Common myeloid progenitor, CD34-positive (primary cell): ENCODE results near the gene PCED1B.
"Not testable (repeated sequence)": the region's sequence is repeated elsewhere in the genome, so short reads cannot be mapped to it uniquely, and the experiment has no call there.

Experiments
- CTCF ChIA-PET: fragments of 350-600 bp; sonication (Branson Sonifier 250); formaldehyde crosslinking; loops from one replicate; lab custom pipeline; 2021; ENCODE audit warnings: antibody characterized with exemption; lab: Charles Lee
- POLR2A ChIA-PET: fragments of 350-600 bp; sonication (Branson Sonifier 250); formaldehyde crosslinking; loops from one replicate; lab custom pipeline; 2021; ENCODE audit warnings: antibody characterized with exemption; lab: Charles Lee
- DNase-seq, 3 donors: peaks; one replicate each; pipeline versions ENCODE4 v3.0.0 to v3.0.0-alpha.2; 2013
- H3K27ac ChIP-seq, 2 experiments: 1 replicate in 1 of 2; 2 replicates in 1 of 2; pipeline ENCODE4 v1.7.0; 2013; ENCODE audit warnings: inconsistent platforms in 2 of 2, low read length in 2 of 2, mild to moderate bottlenecking in 2 of 2, low read depth in 1 of 2, moderate library complexity in 1 of 2; ENCODE audit not compliant: severe bottlenecking in 2 of 2, insufficient read depth in 1 of 2, poor library complexity in 1 of 2
- H3K27me3 ChIP-seq, 5 experiments: replicated peaks in 2 of 5; 1 replicate in 3 of 5; 2 replicates in 2 of 5; pipeline versions ENCODE4 v1.6.1 to v1.7.0; 2013; ENCODE audit warnings: low read length in 4 of 5, mild to moderate bottlenecking in 2 of 5, moderate library complexity in 2 of 5, inconsistent platforms in 1 of 5; ENCODE audit not compliant: insufficient read depth in 5 of 5, control insufficient read depth in 4 of 5
- H3K36me3 ChIP-seq, 4 experiments: 1 replicate in 2 of 4; 2 replicates in 2 of 4; pipeline versions ENCODE4 v1.6.1 to v1.7.0; 2013; ENCODE audit warnings: low read length in 3 of 4, control low read depth in 1 of 4, mild to moderate bottlenecking in 1 of 4; ENCODE audit not compliant: control insufficient read depth in 4 of 4, insufficient read depth in 4 of 4
- H3K4me1 ChIP-seq, 4 experiments: 1 replicate in 3 of 4; 2 replicates in 1 of 4; pipeline versions ENCODE4 v1.6.1 to v1.7.1; 2013; ENCODE audit warnings: low read length in 3 of 4, mild to moderate bottlenecking in 3 of 4, control low read depth in 1 of 4, inconsistent platforms in 1 of 4, moderate library complexity in 1 of 4; ENCODE audit not compliant: control insufficient read depth in 4 of 4, insufficient read depth in 4 of 4; ENCODE audit errors: control extremely low read depth in 1 of 4
- H3K4me3 ChIP-seq, 7 experiments: 1 replicate in 4 of 7; 2 replicates in 3 of 7; pipeline versions ENCODE4 v1.5.1 to v1.7.0; 2013; ENCODE audit warnings: mild to moderate bottlenecking in 7 of 7, low read length in 6 of 7, moderate library complexity in 6 of 7, inconsistent platforms in 2 of 7, low read depth in 2 of 7, control low read depth in 1 of 7; ENCODE audit not compliant: insufficient read depth in 4 of 7, control insufficient read depth in 1 of 7; ENCODE audit errors: extremely low read depth in 1 of 7
- H3K9me3 ChIP-seq, 5 experiments: 1 replicate in 4 of 5; 2 replicates in 1 of 5; pipeline versions ENCODE4 v1.6.1 to v1.7.1; 2013; ENCODE audit warnings: low read length in 4 of 5, mild to moderate bottlenecking in 2 of 5, inconsistent platforms in 1 of 5, low read depth in 1 of 5, moderate library complexity in 1 of 5; ENCODE audit not compliant: control insufficient read depth in 4 of 5, insufficient read depth in 2 of 5; ENCODE audit errors: control extremely low read depth in 1 of 5
- WGBS: methylation state at CpG from one replicate; pipeline ENCODE4 v1.1.5; 2013; ENCODE audit not compliant: insufficient coverage; 5-methylcytosine and 5-hydroxymethylcytosine counted together

PCED1B gene

DNA sequence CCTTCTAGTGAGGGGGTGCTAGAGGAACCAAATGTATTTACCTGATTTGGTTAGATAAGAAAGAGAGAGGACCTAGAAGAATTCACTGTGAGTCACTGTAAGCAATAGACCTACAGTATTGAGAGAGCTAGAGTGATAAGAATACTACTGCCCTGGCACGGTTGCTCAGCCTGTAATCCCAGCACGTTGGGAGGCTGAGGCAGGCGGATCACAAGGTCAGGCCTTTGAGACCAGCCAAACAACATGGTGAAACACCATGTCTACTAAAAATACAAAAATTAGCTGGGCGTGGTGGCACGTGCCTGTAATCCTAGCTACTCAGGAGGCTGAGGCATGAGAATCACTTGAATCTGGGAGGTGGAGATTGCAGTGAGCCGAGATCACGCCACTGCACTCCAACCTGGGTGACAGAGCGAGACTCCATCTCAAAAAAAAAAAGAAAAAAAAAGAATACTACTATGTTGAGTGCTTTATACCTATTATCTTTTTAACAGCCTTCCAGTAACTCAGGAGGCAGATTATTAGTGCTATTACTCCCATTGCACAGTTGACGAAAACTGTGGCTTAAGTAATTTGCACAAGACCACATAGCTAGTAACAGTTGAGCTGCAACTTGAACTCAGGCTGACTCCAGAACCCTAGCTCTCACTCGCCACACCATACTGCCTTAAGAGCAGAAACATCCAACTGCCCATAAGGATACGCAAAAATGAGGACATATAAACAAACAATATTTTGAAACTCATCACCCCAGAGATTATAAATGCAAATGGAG lies 102.9 kb downstream of the PCED1B start:
- H3K4me1 ChIP-seq, H3K36me3 ChIP-seq, H3K27ac ChIP-seq, H3K9me3 ChIP-seq, H3K4me3 ChIP-seq, H3K27me3 ChIP-seq, CTCF ChIA-PET, DNase-seq: not testable (repeated sequence)
- WGBS, result 92% methylated on average over 3 of the region's 11 CpGs
- POLR2A ChIA-PET, result interaction anchor here (0.6 kb wide), 1 partner anchor 521 kb away, joined by 4 read pairs; no protein-coding TSS in a partner anchor

- ChIA-PET CTCF (interaction anchor here (0.8 kb wide), 1 partner anchor 13 kb away, joined by 3 read pairs; no protein-coding TSS in a partner anchor), POLR2A (no interaction called here)
- Histone ChIP-seq H3K36me3 (no peaks in the 10 kb centered on the region), H3K9me3 (no peaks in the 10 kb centered on the region), H3K27ac (no peak overlapping the region), H3K4me3 (no peak overlapping the region), H3K4me1 (peaks cover 0 to 8% (median 6%) of the 10 kb centered on the region in 4 experiments), H3K27me3 (no peaks in the 10 kb centered on the region)
- DNase-seq, result no peak
- WGBS, result 91% methylated on average over 3 of the region's 3 CpGs
Measured at GRCh38 chr12:47184229-47184628, 104.8 kb downstream of the PCED1B start.

DNA sequence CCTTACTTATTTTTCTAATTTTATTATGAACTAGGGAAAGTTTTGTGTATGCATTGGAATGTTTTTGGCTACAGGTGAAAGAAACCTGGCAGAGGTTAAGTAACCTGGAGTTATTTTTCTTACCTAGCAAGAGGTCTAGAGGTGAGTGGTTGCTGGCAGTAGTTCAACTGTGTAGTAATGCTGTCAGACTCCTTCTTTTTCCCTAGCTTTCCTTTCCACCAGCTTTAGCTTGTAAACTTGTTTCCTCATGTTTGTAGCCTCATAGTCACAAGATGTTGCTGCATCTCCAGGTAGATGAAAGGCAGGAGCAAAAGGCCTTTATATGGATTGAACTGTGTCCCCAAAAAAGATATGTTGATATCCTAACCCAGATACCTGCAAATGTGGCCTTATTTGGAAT lies 105.4 kb downstream of the PCED1B start:
- peaks cover 0 to 11% (median 7%) of the 10 kb centered on the region in 4 experiments for H3K4me1 ChIP-seq
- CTCF ChIA-PET, result interaction anchor here (1.5 kb wide), 1 partner anchor 12 kb away, joined by 3 read pairs; no protein-coding TSS in a partner anchor

DNA sequence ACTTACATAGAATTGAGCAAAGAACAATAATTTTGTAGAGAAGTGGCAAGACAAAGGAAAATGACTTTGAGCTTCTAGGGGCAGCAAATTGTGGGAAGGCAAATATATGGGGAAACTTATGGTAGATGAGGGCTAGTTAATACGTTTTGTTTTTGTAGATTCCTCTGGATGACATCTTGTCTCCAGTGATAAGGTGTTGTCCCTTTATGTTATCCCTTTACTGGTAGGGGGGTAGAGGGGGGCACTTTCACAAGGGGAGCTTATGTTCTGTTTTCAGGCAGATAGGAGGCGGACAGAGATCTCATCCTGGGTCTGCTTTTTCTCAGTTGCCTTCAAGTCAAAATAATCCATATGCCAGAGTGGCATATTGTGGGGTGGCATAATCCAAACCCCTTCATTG lies 106.8 kb downstream of the PCED1B start:
- H3K9me3 ChIP-seq, result no peaks in the 10 kb centered on the region
- H3K4me3 ChIP-seq, result no peak overlapping the region
- H3K36me3 ChIP-seq, result no peaks in the 10 kb centered on the region
- POLR2A ChIA-PET, result no interaction called here
- CTCF ChIA-PET, result interaction anchor here (1.5 kb wide), 1 partner anchor 10 kb away, joined by 3 read pairs; no protein-coding TSS in a partner anchor
- WGBS, result 100% methylated on average over 1 of the region's 2 CpGs
- H3K27ac ChIP-seq, result no peak overlapping the region
- no peak for DNase-seq
- H3K27me3 ChIP-seq, result no peaks in the 10 kb centered on the region
- H3K4me1 ChIP-seq, result peaks cover 0 to 18% (median 10%) of the 10 kb centered on the region in 4 experiments

More for the DNA sequence above, 105.4 kb downstream of the PCED1B start:
- DNase-seq, result no peak
- H3K27ac ChIP-seq, result no peak overlapping the region
- H3K9me3 ChIP-seq, result no peaks in the 10 kb centered on the region
- H3K36me3 ChIP-seq, result no peaks in the 10 kb centered on the region
- no peak overlapping the region for H3K4me3 ChIP-seq
- H3K27me3 ChIP-seq, result no peaks in the 10 kb centered on the region
- POLR2A ChIA-PET, result interaction anchor here (0.7 kb wide), 1 partner anchor 35 kb away, joined by 3 read pairs; no protein-coding TSS in a partner anchor

DNA sequence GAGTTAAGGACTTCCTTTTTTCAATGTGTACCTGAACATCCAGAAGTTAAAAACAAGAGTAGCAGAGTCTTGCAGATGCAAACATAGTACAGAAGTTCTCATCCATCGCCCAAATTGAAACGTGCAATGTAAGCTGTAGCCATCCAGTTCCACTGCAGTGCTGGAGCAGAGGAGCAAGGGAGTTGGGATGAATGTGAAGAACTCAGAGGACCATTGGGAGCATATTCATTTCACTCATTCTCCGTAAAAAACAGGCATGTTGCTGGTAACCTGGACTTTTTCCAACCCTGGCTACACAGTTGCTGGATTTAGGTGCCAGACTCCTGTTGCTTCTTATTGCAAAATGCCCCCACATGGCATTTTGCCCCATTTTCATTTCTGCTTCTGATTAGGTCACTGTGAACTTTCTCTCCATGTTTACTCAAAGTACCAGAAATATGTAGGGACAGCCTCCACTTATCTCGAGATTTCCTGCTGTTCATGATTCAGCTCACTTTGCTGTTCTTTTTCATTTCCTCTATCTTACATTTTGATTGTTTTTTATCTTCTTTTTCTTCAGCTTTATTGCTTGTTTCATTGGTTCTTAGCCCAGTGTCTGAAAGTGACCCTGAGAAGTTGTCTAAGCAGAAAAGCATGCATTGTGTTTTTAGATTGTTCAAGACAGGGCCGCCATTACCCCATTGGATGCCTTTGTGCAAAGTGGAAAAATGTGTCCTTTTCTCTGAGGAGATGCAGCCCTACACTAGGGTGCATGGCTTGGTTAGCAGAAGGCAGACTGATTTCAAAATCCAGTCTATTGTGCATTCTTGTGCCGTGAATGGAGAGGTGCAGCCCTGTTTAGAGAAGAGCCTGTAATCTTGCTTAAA lies 109.4 kb downstream of the PCED1B start:
- ChIA-PET POLR2A (no interaction called here), CTCF (interaction anchor here (1.4 kb wide), 1 partner anchor 13 kb away, joined by 3 read pairs; no protein-coding TSS in a partner anchor)
- Histone ChIP-seq H3K9me3 (no peaks in the 10 kb centered on the region), H3K4me3 (no peak overlapping the region), H3K36me3 (no peaks in the 10 kb centered on the region), H3K4me1 (peaks cover 4 to 26% (median 15%) of the 10 kb centered on the region in 4 experiments), H3K27me3 (no peaks in the 10 kb centered on the region), H3K27ac (no peak overlapping the region)
- 81% methylated on average over 5 of the region's 6 CpGs for WGBS
- no peak for DNase-seq

GRCh38 chr12:47189728-47190127 lies 110.3 kb downstream of the PCED1B start:
- ChIA-PET POLR2A (no interaction called here), CTCF (interaction anchor here (1.7 kb wide), 1 partner anchor 10 kb away, joined by 3 read pairs; no protein-coding TSS in a partner anchor)
- DNase-seq, result no peak
- no peak overlapping the region for H3K4me3 ChIP-seq
- no peaks in the 10 kb centered on the region for H3K9me3 ChIP-seq
- 94% methylated on average over 3 of the region's 3 CpGs for WGBS
- H3K36me3 ChIP-seq, result no peaks in the 10 kb centered on the region
- peaks cover 5 to 31% (median 22%) of the 10 kb centered on the region in 4 experiments for H3K4me1 ChIP-seq
- no peak overlapping the region for H3K27ac ChIP-seq
- H3K27me3 ChIP-seq, result no peaks in the 10 kb centered on the region
